ENCODE data around the gene MYZAP. TPM values are rescaled to one million over a fixed set of nuclear protein-coding genes. Genes with fewer than 3 reads are reported as not detected.

Gene MYZAP
- total and polyA plus RNA-seq, 10 of the 15 experiments (the other 5 are each of a cell fraction or from before 2014, with no cell fraction given), result not detected

- in situ Hi-C loops (cut with MboI), result no loop called here
- intact Hi-C loops (cut with micrococcal nuclease; ENCODE audit: unreplicated experiment), result no loop called here
- TF ChIP-seq ZBED1 (IDR thresholded peaks at IDR 0.05; ENCODE audit: borderline replicate concordance), result no peak
- TF ChIP-seq ATF7 (IDR thresholded peaks at IDR 0.05; ENCODE audit: low read depth), result no peak
- TF ChIP-seq RBBP5 (conservative IDR thresholded peaks at IDR 0.05), result no peak
- TF ChIP-seq SP1 (IDR thresholded peaks at IDR 0.05; ENCODE audit: low read depth, low read length), result no peak
- TF ChIP-seq IKZF2 (IDR thresholded peaks at IDR 0.05), result no peak
- no peak for TF ChIP-seq EP300 (IDR thresholded peaks at IDR 0.05; ENCODE audit: borderline replicate concordance in 1 of 2, control insufficient read depth in 1 of 2, low read depth in 2 of 2, low read length in 2 of 2)
- no peak for TF ChIP-seq MYB (IDR thresholded peaks at IDR 0.05; ENCODE audit: borderline replicate concordance, low read depth, low read length)
- SMC1A ChIA-PET (ENCODE audit: uncharacterized antibody, unreplicated experiment), result no interaction called here
- 4% methylated on average over 3 of the region's 3 CpGs for WGBS (ENCODE audit: insufficient coverage, insufficient replicate concordance, low lambda C conversion rate, missing lambda C conversion rate)
- Histone ChIP-seq H3K36me3 (ENCODE audit: control insufficient read depth in 2 of 2, insufficient read depth in 2 of 2, low read length in 1 of 2) (no peaks in the 10 kb centered on the region), H3K27ac (ENCODE audit: control insufficient read depth, insufficient read depth) (no peak overlapping the region), H3K9ac (ENCODE audit: control insufficient read depth, insufficient read depth, low read length) (no peak overlapping the region), H3K27me3 (replicated peaks in 1 of 2; ENCODE audit: control insufficient read depth in 2 of 2, insufficient read depth in 2 of 2, low read length in 1 of 2) (peaks cover 0 to 3% of the 10 kb centered on the region in 2 experiments; a peak in 1 of 4 replicates), H3K79me2 (ENCODE audit: control insufficient read depth, insufficient read depth, low read length) (no peaks in the 10 kb centered on the region), H4K20me1 (ENCODE audit: control insufficient read depth, insufficient read depth) (no peaks in the 10 kb centered on the region), H3K4me2 (ENCODE audit: control insufficient read depth, insufficient read depth) (no peak overlapping the region), H2AFZ (ENCODE audit: control insufficient read depth, low read depth, low read length) (no peak overlapping the region), H3K4me1 (ENCODE audit: control insufficient read depth, insufficient read depth, low read length) (no peaks in the 10 kb centered on the region), H3K4me3 (no peak overlapping the region), H3K9me3 (replicated peaks; ENCODE audit: control insufficient read depth, insufficient read depth, low read length) (no peaks in the 10 kb centered on the region)
- no TSS peak for BruUV-seq (replicated peaks)
- RAD21 ChIA-PET (ENCODE audit: unreplicated experiment), result no interaction called here
- CTCF ChIA-PET, result interaction anchor here (1.0 to 1.8 kb wide), 2 partner anchors 21 to 53 kb away, joined by 3 to 4 read pairs; no protein-coding TSS in a partner anchor
- no peak for DNase-seq (ENCODE audit: low read depth, low spot score)
- POLR2A ChIA-PET, result no interaction called here
- no peak for FAIRE-seq
- ATAC-seq, result no peak
Measured at GRCh38 chr15:57662091-57662744, 70.5 kb downstream of the MYZAP start.

- H3K36me3 ChIP-seq (ENCODE audit: control insufficient read depth in 2 of 2, insufficient read depth in 2 of 2, low read length in 1 of 2), result no peaks in the 10 kb centered on the region
- POLR2A ChIA-PET, result no interaction called here
- WGBS (ENCODE audit: insufficient coverage, insufficient replicate concordance, low lambda C conversion rate, missing lambda C conversion rate), result 0% methylated on average over 1 of the region's 1 CpG
- BruUV-seq (replicated peaks), result no TSS peak
- no peaks in the 10 kb centered on the region for H3K9me3 ChIP-seq (replicated peaks; ENCODE audit: control insufficient read depth, insufficient read depth, low read length)
- no peak for ATAC-seq
- H3K27me3 ChIP-seq (replicated peaks in 1 of 2; ENCODE audit: control insufficient read depth in 2 of 2, insufficient read depth in 2 of 2, low read length in 1 of 2), result peaks cover 0 to 3% of the 10 kb centered on the region in 2 experiments; a peak in 1 of 4 replicates
- intact Hi-C loops (cut with micrococcal nuclease; ENCODE audit: unreplicated experiment) (no loop called here), in situ Hi-C loops (cut with MboI) (no loop called here)
- RAD21 ChIA-PET (ENCODE audit: unreplicated experiment), result no interaction called here
- H4K20me1 ChIP-seq (ENCODE audit: control insufficient read depth, insufficient read depth), result no peaks in the 10 kb centered on the region
- no peaks in the 10 kb centered on the region for H3K4me1 ChIP-seq (ENCODE audit: control insufficient read depth, insufficient read depth, low read length)
- H3K9ac ChIP-seq (ENCODE audit: control insufficient read depth, insufficient read depth, low read length), result no peak overlapping the region
- CTCF ChIA-PET, result interaction anchor here (1.8 kb wide), 1 partner anchor 21 kb away, joined by 4 read pairs; no protein-coding TSS in a partner anchor
- SMC1A ChIA-PET (ENCODE audit: uncharacterized antibody, unreplicated experiment), result interaction anchor here (1.0 kb wide), 2 partner anchors 15 to 303 kb away, joined by 3 read pairs; no protein-coding TSS in a partner anchor
- DNase-seq (ENCODE audit: low read depth, low spot score), result no peak
- FAIRE-seq, result no peak
- no peak overlapping the region for H2AFZ ChIP-seq (ENCODE audit: control insufficient read depth, low read depth, low read length)
- H3K4me3 ChIP-seq, result no peak overlapping the region
- TF ChIP-seq BHLHE40 (IDR thresholded peaks at IDR 0.05; ENCODE audit: borderline replicate concordance in 1 of 2, low read depth in 2 of 2, low read length in 1 of 2), result no peak
- TF ChIP-seq SPI1 (IDR thresholded peaks at IDR 0.05; ENCODE audit: borderline replicate concordance, insufficient read depth, low read depth, low read length), result no peak
- TF ChIP-seq ATF3 (IDR thresholded peaks at IDR 0.05; ENCODE audit: borderline replicate concordance, extremely low read depth, low read depth, low read length), result no peak
- no peak for TF ChIP-seq SUZ12 (IDR thresholded peaks at IDR 0.05; ENCODE audit: unreplicated experiment)
- TF ChIP-seq ATF7 (IDR thresholded peaks at IDR 0.05; ENCODE audit: low read depth), result no peak
- no peaks in the 10 kb centered on the region for H3K79me2 ChIP-seq (ENCODE audit: control insufficient read depth, insufficient read depth, low read length)
- H3K4me2 ChIP-seq (ENCODE audit: control insufficient read depth, insufficient read depth), result no peak overlapping the region
- H3K27ac ChIP-seq (ENCODE audit: control insufficient read depth, insufficient read depth), result no peak overlapping the region
Measured at GRCh38 chr15:57662802-57663201, 71.1 kb downstream of the MYZAP start.

Data from GM12878 (cell line).